Nephron progenitor cell (in vitro differentiated cells): Measurements from ENCODE around the gene ALPK1.

Source experiments
- DNase-seq: peaks from one replicate; pipeline ENCODE4 v3.0.0; 2021
- H3K27ac Mint-ChIP-seq: 2 replicates; pipeline ENCODE4 v1.8.0; 2021; ENCODE audit warnings: mild to moderate bottlenecking, moderate library complexity, mixed read lengths
- H3K27me3 Mint-ChIP-seq: 2 replicates; pipeline ENCODE4 v1.8.0; 2021; ENCODE audit warnings: mild to moderate bottlenecking, low read depth, mixed read lengths; ENCODE audit not compliant: poor library complexity
- H3K36me3 Mint-ChIP-seq: 2 replicates; pipeline ENCODE4 v1.8.0; 2021; ENCODE audit warnings: low read depth, mixed read lengths
- H3K4me1 Mint-ChIP-seq: 2 replicates; pipeline ENCODE4 v1.8.0; 2021; ENCODE audit warnings: mixed read lengths
- H3K4me3 Mint-ChIP-seq: 2 replicates; pipeline ENCODE4 v1.8.0; 2021; ENCODE audit warnings: mild to moderate bottlenecking, moderate library complexity, mixed read lengths
- H3K9me3 Mint-ChIP-seq: 2 replicates; pipeline ENCODE4 v1.8.0; 2021; ENCODE audit warnings: mild to moderate bottlenecking, moderate library complexity, mixed read lengths
- TF ChIP-seq, protein P1 (sequence below): fragments of 200-600 bp; sonication (generic); IDR thresholded peaks from 2 replicates; pipeline ENCODE4 v1.5.0; 2021; ENCODE audit warnings: antibody characterized with exemption

The ALPK1 gene

DNA sequence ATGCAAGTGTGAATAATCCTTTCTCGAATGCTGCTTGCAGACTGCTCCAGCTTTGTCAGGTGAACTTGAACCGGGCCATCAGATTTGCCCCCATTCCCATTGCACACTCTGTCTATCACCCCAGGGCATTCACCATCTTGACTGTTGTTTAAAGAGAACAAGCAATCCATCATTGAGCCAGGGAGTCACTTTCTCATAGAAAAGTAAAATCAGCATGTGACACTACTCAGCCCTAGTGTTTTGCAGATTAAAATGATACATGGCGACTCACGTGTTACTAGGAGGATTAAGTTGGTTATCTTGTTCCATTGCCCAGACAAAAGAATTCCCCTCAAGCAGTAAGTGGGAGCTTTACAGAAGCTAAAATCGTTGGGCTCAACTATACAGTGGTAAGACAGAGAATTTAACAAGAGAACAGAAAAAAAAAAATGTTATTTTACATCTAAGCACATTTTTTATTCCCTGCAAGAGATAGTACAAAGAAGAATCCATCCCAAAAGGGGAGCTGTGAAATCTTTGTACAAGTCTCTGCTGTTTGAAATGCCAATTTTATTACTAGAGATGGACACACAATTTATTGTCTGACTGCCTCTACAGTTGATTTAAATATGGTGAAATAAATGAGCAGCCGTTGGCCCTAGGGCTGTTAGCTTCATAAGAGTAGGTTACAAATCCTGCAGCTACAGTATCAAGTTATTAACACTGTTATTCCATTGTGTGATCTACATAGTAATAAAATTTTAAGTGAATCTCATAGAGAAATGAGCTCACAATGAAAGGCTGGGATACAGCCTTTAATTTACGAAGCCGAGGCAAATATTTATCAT is 151.3 kb downstream of the ALPK1 start:
- no peak for DNase-seq
- TF ChIP-seq, protein P1, sequence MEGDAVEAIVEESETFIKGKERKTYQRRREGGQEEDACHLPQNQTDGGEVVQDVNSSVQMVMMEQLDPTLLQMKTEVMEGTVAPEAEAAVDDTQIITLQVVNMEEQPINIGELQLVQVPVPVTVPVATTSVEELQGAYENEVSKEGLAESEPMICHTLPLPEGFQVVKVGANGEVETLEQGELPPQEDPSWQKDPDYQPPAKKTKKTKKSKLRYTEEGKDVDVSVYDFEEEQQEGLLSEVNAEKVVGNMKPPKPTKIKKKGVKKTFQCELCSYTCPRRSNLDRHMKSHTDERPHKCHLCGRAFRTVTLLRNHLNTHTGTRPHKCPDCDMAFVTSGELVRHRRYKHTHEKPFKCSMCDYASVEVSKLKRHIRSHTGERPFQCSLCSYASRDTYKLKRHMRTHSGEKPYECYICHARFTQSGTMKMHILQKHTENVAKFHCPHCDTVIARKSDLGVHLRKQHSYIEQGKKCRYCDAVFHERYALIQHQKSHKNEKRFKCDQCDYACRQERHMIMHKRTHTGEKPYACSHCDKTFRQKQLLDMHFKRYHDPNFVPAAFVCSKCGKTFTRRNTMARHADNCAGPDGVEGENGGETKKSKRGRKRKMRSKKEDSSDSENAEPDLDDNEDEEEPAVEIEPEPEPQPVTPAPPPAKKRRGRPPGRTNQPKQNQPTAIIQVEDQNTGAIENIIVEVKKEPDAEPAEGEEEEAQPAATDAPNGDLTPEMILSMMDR, result no peak

DNA sequence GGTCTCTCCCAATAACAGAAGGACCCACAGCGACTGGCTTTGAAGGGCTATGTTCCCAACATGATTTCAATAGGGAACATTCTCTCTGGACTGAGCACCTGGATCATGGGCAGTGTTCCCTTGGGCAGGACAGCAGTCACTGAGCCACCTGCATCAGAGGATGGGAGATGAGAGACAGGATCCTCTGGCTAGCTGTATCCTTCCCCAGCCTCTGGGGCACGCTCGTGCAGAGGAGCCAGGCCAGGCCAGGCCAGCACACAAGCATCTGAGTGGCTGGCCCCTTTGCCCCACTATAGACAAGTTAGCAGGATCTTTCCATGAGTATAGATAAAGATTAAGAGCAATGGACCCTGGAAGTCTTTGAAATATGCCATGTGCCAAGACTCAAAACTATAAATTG is 152.5 kb downstream of the ALPK1 start:
- Mint-ChIP-seq H3K4me1 (peaks cover 15% of the 10 kb centered on the region), H3K27me3 (peaks cover 10% of the 10 kb centered on the region), H3K27ac (no peak overlapping the region), H3K9me3 (peaks cover 19% of the 10 kb centered on the region), H3K36me3 (peaks cover 9% of the 10 kb centered on the region), H3K4me3 (no peak overlapping the region)
- DNase-seq, result no peak
- TF ChIP-seq, protein P1, result no peak

More for the DNA sequence above, 151.3 kb downstream of the ALPK1 start:
- Mint-ChIP-seq H3K27me3 (peaks cover 10% of the 10 kb centered on the region), H3K4me1 (peaks cover 15% of the 10 kb centered on the region), H3K4me3 (no peak overlapping the region), H3K9me3 (peaks cover 30% of the 10 kb centered on the region), H3K27ac (no peak overlapping the region), H3K36me3 (peaks cover 14% of the 10 kb centered on the region)

DNA sequence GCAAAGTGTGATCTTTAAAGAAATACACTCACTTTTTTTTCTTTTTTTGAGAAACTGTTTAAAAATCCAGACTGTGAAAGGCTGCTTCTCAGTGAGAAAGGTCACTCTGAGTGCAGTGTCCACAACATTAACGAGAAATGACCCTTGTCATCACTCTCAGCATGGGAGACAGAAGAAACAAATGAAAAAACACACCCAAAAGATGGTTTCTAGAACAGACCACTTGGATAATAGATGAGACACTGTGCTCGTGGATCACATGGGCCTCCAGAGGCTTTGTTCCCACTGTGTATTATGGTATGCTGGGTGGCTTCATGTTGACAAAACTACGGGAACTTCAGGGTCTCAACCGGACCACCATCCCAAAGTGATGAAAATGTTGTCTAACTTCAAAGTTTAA is 153.9 kb downstream of the ALPK1 start:
- Mint-ChIP-seq H3K4me1 (peaks cover 15% of the 10 kb centered on the region), H3K27me3 (peaks cover 10% of the 10 kb centered on the region), H3K27ac (no peak overlapping the region), H3K36me3 (no peaks in the 10 kb centered on the region), H3K9me3 (peaks cover 7% of the 10 kb centered on the region), H3K4me3 (no peak overlapping the region)
- TF ChIP-seq, protein P1, result no peak
- no peak for DNase-seq

DNA sequence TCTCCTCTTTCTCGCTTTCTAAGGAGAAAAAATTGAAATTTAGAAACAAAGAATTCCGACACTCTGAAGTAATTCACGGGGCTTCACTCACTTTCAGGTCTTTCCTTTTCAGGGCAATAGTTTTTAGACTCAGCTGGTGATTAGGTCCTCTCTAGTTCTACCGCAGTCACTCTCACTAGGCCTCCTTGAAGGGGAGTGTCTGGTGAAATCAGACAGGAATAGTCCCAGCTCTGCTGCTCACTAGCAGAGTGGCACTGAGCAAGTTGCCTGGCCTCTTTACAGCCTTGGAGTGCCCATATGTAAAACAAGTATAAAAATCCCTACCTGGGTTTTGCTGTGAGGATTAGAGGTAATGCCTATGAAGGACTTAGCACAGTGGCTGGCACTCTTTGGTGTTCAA is 154.7 kb downstream of the ALPK1 start:
- Mint-ChIP-seq H3K27me3 (peaks cover 13% of the 10 kb centered on the region), H3K4me1 (peaks cover 15% of the 10 kb centered on the region), H3K9me3 (no peaks in the 10 kb centered on the region), H3K36me3 (no peaks in the 10 kb centered on the region), H3K27ac (peak overlapping the region; percentile 81), H3K4me3 (no peak overlapping the region)
- TF ChIP-seq, protein P1, result no peak
- no peak for DNase-seq

DNA sequence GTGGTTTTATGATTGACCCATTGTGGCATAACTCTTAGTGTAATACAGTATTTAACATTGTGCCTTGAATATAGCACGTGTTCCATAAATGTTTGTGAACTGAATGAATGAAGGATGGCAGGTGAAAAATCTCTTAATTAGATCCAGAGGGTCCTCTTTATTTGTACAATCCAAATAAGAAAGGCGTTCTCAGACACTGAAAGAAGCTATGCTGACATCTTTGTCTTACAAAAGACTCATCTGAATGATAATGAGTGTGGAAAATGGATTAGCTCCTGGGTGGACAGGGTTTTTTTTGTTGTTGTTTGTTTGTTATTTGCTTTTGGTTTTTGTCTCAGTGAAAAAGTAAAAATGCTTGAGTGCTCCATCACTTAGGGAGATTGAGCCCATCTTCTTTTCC is 156.2 kb downstream of the ALPK1 start:
- H3K27me3 Mint-ChIP-seq, result peaks cover 13% of the 10 kb centered on the region
- peaks cover 11% of the 10 kb centered on the region for H3K9me3 Mint-ChIP-seq
- TF ChIP-seq, protein P1, result no peak
- no peak for DNase-seq
- H3K27ac Mint-ChIP-seq, result no peak overlapping the region
- H3K36me3 Mint-ChIP-seq, result no peaks in the 10 kb centered on the region
- no peak overlapping the region for H3K4me3 Mint-ChIP-seq
- peaks cover 15% of the 10 kb centered on the region for H3K4me1 Mint-ChIP-seq

DNA sequence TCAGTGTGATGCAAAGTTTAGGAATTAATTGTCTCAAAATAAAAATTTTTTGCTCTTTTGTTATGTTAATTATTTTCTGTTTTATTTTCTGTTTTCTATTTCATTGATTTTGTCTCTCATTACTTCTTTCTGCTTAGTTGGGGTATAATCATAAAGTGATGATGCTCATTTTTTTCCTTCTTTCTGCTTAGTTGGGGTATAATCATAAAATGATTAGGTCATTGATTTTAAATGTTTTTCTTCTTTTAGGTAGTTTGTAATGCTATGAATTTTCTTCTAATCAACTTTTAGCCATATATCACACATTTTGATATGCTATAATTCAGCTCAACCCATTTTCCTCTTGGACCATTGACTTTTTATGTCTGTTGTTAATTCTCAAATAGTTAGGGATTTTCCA is 175.1 kb downstream of the ALPK1 start:
- Mint-ChIP-seq H3K4me1 (no peaks in the 10 kb centered on the region), H3K27me3 (peaks cover 3% of the 10 kb centered on the region), H3K9me3 (peaks cover 17% of the 10 kb centered on the region), H3K4me3 (no peak overlapping the region), H3K27ac (no peak overlapping the region), H3K36me3 (no peaks in the 10 kb centered on the region)
- TF ChIP-seq, protein P1, result no peak
- DNase-seq, result no peak
